Thyroid gland (tissue), 4 donors: Measurements from ENCODE around the gene TAT. TPM values are rescaled to one million over a fixed set of nuclear protein-coding genes. Genes with fewer than 3 reads are reported as not detected.
"Not testable (repeated sequence)": the region's sequence is repeated elsewhere in the genome, so short reads cannot be mapped to it uniquely, and the experiment has no call there.

Experiments used
- DNase-seq, 2 donors: peaks; one replicate each; pipeline ENCODE4 v3.0.0-alpha.2; 2019
- H3K27ac ChIP-seq, 3 donors: fragments of 200-600 bp; sonication (generic); 1 replicate in 2 of 3; 2 replicates in 1 of 3; pipeline ENCODE4 v1.5.1; 2016 to 2019; ENCODE audit warnings: mild to moderate bottlenecking in 1 of 3, moderate library complexity in 1 of 3
- H3K27me3 ChIP-seq: fragments of 200-600 bp; sonication (generic); one replicate; pipeline ENCODE4 v1.5.1; 2019
- H3K36me3 ChIP-seq, 2 donors: fragments of 200-600 bp; sonication (generic); one replicate each; pipeline ENCODE4 v1.5.1; 2016 to 2019
- H3K4me1 ChIP-seq, 2 donors: fragments of 200-600 bp; sonication (generic); one replicate each; pipeline ENCODE4 v1.5.1; 2017 to 2019
- H3K4me3 ChIP-seq, 3 donors: fragments of 200-600 bp; sonication (generic); replicated peaks in 1 of 3; 1 replicate in 2 of 3; 2 replicates in 1 of 3; pipeline ENCODE4 v1.5.1; 2016; ENCODE audit warnings: mild to moderate bottlenecking in 1 of 3
- H3K9me3 ChIP-seq: fragments of 200-600 bp; sonication (generic); one replicate; pipeline ENCODE4 v1.5.1; 2017
- POLR2A ChIP-seq, 2 donors: fragments of 450-650 bp; IDR thresholded peaks; one replicate each; pipeline ENCODE4 v1.6.1; 2017; ENCODE audit warnings: antibody characterized with exemption in 2 of 2, mild to moderate bottlenecking in 2 of 2, moderate library complexity in 1 of 2
- WGBS, 2 donors: methylation state at CpG; one replicate each; pipeline ENCODE4 v1.1.5; 2017; 5-methylcytosine and 5-hydroxymethylcytosine counted together
- intact Hi-C: fragments of 100-400 bp; cut with DNase I; formaldehyde crosslinking; loops from one replicate; pipeline ENCODE4 v1.15.1; 2023
- total RNA-seq, 4 donors: library from RNA; depleted of rRNA; stranded (reverse); fragments of >200 nt; gene quantifications; one replicate each; pipeline ENCODE4 v1.2.3, GENCODE V29; 2016
- TF ChIP-seq, protein P1 (sequence below), 6 experiments: fragments of 200-600 bp in 3 of 6; fragments of 450-650 bp in 3 of 6; sonication (generic) in 3 of 6; IDR thresholded peaks; one replicate each; pipeline ENCODE4 v1.5.1; 2016 to 2019; ENCODE audit warnings: antibody characterized with exemption in 6 of 6, mild to moderate bottlenecking in 2 of 6, inconsistent platforms in 1 of 6, moderate library complexity in 1 of 6

The TAT gene
- total RNA-seq, 4 donors from 2014 or later: not detected

DNA sequence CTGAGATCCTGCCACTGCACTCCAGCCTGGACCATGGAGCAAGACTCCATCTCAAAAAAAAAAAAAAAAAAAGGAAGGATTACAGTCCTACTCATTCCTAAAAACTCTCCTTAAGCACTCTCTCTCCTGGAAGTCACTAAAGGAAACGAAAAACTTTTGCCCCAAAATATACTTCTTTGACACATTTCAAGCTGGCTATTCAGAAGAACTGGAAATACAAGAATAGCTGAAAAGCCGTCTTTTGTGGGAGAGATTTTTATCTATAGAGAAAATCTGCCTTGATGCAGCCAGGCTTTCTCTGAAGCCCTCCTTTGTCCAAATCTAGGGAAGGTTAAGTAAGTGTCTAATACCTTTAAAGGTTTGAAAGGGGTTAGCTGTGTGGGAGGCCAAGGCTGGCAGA is 32.2 kb upstream of the TAT start:
- 46 to 48% methylated on average over 2 of the region's 2 CpGs for WGBS, 2 donors
- intact Hi-C loops: no loop called here
- no peak for TF ChIP-seq POLR2A (IDR thresholded peaks at IDR 0.05)
- TF ChIP-seq, protein P1, sequence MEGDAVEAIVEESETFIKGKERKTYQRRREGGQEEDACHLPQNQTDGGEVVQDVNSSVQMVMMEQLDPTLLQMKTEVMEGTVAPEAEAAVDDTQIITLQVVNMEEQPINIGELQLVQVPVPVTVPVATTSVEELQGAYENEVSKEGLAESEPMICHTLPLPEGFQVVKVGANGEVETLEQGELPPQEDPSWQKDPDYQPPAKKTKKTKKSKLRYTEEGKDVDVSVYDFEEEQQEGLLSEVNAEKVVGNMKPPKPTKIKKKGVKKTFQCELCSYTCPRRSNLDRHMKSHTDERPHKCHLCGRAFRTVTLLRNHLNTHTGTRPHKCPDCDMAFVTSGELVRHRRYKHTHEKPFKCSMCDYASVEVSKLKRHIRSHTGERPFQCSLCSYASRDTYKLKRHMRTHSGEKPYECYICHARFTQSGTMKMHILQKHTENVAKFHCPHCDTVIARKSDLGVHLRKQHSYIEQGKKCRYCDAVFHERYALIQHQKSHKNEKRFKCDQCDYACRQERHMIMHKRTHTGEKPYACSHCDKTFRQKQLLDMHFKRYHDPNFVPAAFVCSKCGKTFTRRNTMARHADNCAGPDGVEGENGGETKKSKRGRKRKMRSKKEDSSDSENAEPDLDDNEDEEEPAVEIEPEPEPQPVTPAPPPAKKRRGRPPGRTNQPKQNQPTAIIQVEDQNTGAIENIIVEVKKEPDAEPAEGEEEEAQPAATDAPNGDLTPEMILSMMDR (IDR thresholded peaks at IDR 0.05): no peak

DNA sequence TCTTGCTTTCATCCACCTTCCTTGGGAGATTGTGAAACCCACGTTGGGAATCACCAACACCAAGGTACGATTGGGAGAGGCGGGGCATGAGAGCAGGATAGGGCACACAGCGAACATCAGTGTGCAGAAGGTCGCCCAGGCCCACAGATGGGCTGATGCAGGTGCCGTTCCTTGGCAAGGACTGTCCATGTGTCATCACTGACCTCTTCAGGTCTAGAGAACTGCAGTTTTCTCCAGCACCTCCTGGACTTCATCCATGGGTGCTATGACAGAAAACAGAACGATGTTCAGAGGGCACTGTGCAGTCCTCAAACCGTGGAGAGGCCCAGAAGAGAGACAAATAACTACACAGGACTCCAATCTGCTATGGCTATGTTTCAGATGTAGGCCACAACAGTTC is 23.9 kb upstream of the TAT start:
- Histone ChIP-seq H3K4me1 (no peaks in the 10 kb centered on the region), H3K4me3 (no peak overlapping the region), H3K27me3 (no peaks in the 10 kb centered on the region), H3K27ac (no peak overlapping the region), H3K36me3 (no peaks in the 10 kb centered on the region), H3K9me3 (no peaks in the 10 kb centered on the region)
- TF ChIP-seq, protein P1 (IDR thresholded peaks at IDR 0.05): no peak
- no peak for TF ChIP-seq POLR2A (IDR thresholded peaks at IDR 0.05)
- intact Hi-C loops: no loop called here
- DNase-seq: no peak
- 75 to 84% methylated on average over 8 of the region's 8 CpGs for WGBS, 2 donors

More for the DNA sequence above, 32.2 kb upstream of the TAT start:
- Histone ChIP-seq H3K27ac (no peak overlapping the region), H3K4me3 (no peak overlapping the region), H3K36me3 (no peaks in the 10 kb centered on the region), H3K4me1 (peaks cover 0 to 6% of the 10 kb centered on the region in 2 donors), H3K27me3 (no peaks in the 10 kb centered on the region), H3K9me3 (no peaks in the 10 kb centered on the region)
- DNase-seq: no peak

DNA sequence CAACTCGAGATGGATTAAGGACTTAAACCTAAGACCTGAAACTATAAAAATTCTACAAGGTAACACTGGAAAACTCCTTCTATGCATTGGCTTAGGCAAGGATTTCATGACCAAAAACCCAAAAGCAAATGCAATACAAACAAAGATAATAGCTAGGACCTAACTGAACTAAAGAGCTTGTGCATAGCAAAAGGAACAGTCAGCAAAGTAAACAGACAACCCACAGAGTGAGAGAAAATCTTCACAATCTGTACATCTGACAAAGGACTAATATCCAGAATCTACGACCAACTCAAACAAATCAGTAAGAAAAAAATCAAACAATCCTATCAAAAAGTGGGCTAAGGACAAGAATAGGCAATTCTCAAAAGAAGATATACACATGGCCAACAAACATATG is 21.5 kb upstream of the TAT start:
- H3K9me3 ChIP-seq, H3K4me1 ChIP-seq, DNase-seq, H3K4me3 ChIP-seq, H3K27ac ChIP-seq, intact Hi-C loops, H3K27me3 ChIP-seq, H3K36me3 ChIP-seq: not testable (repeated sequence)
- 52 to 54% methylated on average over 2 of the region's 2 CpGs for WGBS, 2 donors

DNA sequence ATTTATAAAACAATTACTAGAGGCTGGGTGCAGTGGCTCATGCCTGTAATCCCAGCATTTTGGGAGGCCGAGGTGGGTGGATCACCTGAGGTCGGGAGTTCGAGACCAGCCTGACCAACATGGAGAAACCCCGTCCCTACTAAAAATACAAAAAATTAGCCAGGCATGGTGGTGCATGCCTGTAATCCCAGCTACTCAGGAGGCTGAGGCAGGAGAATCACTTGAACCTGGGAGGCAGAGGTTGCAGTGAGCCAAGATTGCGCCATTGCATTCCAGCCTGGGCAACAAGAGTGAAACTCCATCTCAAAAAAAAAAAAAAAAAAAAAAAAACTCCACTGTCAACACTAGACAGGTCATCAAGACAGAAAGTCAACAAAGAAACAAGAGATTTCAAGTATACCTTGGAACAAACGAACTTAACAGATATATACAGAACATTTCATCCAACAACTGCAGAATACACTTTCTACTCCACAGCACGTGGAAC is 18.5 kb upstream of the TAT start:
- H3K27ac ChIP-seq, H3K27me3 ChIP-seq, H3K4me3 ChIP-seq, H3K9me3 ChIP-seq, DNase-seq, H3K4me1 ChIP-seq, intact Hi-C loops, H3K36me3 ChIP-seq: not testable (repeated sequence)
- 86 to 88% methylated on average over 7 of the region's 7 CpGs for WGBS, 2 donors

DNA sequence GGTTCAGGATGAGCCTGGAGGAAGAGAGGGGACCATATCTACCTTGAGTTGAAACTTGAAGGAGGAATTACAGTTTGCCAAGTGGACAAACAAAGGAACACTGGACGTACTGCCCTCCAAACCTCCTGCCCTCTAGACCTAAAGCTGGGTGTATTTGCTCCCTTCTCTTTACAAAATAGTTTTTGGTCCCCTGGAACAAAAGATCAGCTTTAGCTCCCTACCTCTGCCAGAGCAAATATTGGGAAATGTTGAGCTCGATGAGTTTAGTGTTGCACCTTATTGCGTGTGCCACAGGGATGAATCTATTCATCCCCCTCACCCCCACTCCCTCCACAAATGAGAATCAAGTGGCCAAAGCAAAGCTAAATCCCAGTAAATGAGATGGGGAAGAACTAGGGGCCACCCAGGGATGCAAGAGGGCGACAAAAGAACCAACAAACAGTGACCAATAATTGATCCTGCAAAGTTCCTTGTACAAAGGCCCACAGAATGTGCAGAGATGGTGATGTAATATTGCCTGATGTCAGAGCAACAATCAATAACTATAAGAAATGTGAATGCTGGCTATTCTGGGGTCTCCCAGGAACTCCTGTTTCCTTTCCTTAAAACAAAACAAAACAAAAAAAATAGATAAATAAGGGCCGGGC is 17.2 kb upstream of the TAT start:
- WGBS, 2 donors: 83 to 85% methylated on average over 5 of the region's 5 CpGs
- no peaks in the 10 kb centered on the region for H3K4me1 ChIP-seq
- no peaks in the 10 kb centered on the region for H3K27me3 ChIP-seq
- no peak for DNase-seq
- TF ChIP-seq, protein P1 (IDR thresholded peaks at IDR 0.05): no peak
- no peak for TF ChIP-seq POLR2A (IDR thresholded peaks at IDR 0.05)
- H3K27ac ChIP-seq: no peak overlapping the region
- no peak overlapping the region for H3K4me3 ChIP-seq
- intact Hi-C loops: no loop called here
- H3K36me3 ChIP-seq: no peaks in the 10 kb centered on the region
- no peaks in the 10 kb centered on the region for H3K9me3 ChIP-seq

DNA sequence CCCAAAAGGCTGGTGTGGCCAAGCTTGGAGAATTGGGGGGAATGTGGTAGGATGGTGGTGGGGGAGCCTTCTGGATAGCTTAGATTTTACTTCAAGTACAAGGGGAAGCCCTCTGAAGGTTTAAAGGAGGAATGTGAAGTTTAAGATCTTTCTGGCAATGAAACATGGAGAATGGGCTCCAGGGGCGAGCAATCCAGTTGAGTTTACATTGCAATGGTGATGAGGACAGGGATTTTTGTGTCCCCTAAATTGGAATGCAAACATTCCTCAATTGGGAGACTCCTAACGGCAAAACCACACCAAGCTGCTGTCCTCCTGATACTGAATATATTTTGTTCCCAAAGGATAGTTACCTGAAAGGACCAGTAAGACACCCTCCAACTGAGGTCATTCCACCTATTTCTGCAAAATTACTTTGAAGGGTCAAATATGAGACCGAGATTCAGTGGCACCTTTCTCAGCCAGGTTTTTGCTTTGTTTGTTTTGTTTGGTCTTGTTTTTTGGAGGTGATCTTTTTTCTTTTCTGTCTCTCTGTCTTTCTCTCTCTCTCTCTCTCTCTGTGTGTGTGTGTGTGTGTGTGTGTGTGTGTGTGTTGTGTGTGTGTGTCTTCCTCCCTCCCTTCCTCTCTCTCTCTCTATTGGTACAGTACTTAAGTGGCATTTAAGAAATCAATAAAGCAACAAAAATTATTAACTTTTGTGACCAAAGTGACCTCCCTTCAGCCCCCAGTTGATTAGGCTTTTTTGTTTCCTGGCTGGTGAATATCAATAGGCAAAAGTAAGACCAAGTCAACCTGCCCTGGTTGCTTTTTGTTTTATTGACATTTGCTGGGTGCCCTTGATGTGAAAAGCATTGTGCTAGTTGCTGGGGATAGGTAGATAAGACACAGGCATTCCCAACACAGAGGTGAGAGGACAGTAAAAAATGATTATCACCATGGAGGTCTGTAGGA is 16.4 kb upstream of the TAT start:
- no peaks in the 10 kb centered on the region for H3K4me1 ChIP-seq
- no peaks in the 10 kb centered on the region for H3K27me3 ChIP-seq
- H3K27ac ChIP-seq: no peak overlapping the region
- no peak overlapping the region for H3K4me3 ChIP-seq
- intact Hi-C loops: no loop called here
- no peaks in the 10 kb centered on the region for H3K36me3 ChIP-seq
- DNase-seq: no peak
- no peaks in the 10 kb centered on the region for H3K9me3 ChIP-seq
- no peak for TF ChIP-seq POLR2A (IDR thresholded peaks at IDR 0.05)
- TF ChIP-seq, protein P1 (IDR thresholded peaks at IDR 0.05): no peak
- 68 to 76% methylated on average over 3 of the region's 3 CpGs for WGBS, 2 donors
